K562 (cell line): Measurements from ENCODE around the gene NPAP1. TPM values are rescaled to one million over a fixed set of nuclear protein-coding genes. Genes with fewer than 3 reads are reported as not detected.

Experiments
- ATAC-seq: fragments of 200-7000 bp; cut with Tn5 transposase; 3 replicates; pipeline ENCODE4 v1.9.1; 2020; ENCODE audit warnings: moderate library complexity
- BruUV-seq: library from RNA; stranded (reverse); fragments of 400-500 nt; replicated peaks from 2 replicates; lab custom pipeline; 2021; lab: Mats Ljungman, UMichigan
- CTCF ChIA-PET: fragments of 300-600 bp; formaldehyde crosslinking; extraction: SDS; loops from one replicate; lab custom pipeline; 2021; ENCODE audit warnings: low intra/inter-chr PET ratio; lab: Yijun Ruan, JAX
- POLR2A ChIA-PET: fragments of 300-600, 350-650 bp; sonication (Branson Sonifier 250); formaldehyde crosslinking; extraction: SDS; loops from one replicate; lab custom pipeline; 2021; ENCODE audit warnings: antibody characterized with exemption, inconsistent platforms; lab: Yijun Ruan, JAX
- DNase-seq, 4 experiments: peaks; one replicate each; pipeline versions ENCODE4 v3.0.0 to v3.0.0-alpha.2; 2011 to 2018; ENCODE audit warnings: low spot score in 3 of 4, mixed read lengths in 3 of 4; ENCODE audit errors: extremely low read depth in 1 of 4
- FAIRE-seq: peaks from 2 replicates; lab custom pipeline; 2011; peaks lifted over from hg19 to GRCh38; lab: Jason Lieb, UNC
- H2AFZ ChIP-seq: 2 replicates; pipeline ENCODE4 v1.6.0; 2011; ENCODE audit warnings: low read depth, low read length, control low read depth, inconsistent platforms
- H3K27ac ChIP-seq: fragments of 200-600 bp; 3 replicates; pipeline ENCODE4 v1.8.0; 2011; ENCODE audit warnings: low read depth, mild to moderate bottlenecking, control low read depth, inconsistent platforms, low read length, moderate library complexity, mixed read lengths; ENCODE audit errors: extremely low read depth
- H3K27me3 ChIP-seq, 2 experiments: fragments of 300-600 bp in 1 of 2; 2 replicates in 1 of 2; 3 replicates in 1 of 2; pipeline versions ENCODE4 v1.6.0 to v1.8.0; 2011; ENCODE audit warnings: inconsistent platforms in 2 of 2, low read length in 2 of 2, mild to moderate bottlenecking in 1 of 2, mixed read lengths in 1 of 2, moderate library complexity in 1 of 2; ENCODE audit not compliant: control insufficient read depth in 2 of 2, insufficient read depth in 2 of 2
- H3K36me3 ChIP-seq: fragments of 300-600 bp; 3 replicates; pipeline ENCODE4 v1.8.0; 2011; ENCODE audit warnings: mild to moderate bottlenecking, low read length, inconsistent platforms; ENCODE audit not compliant: control insufficient read depth, insufficient read depth
- H3K4me1 ChIP-seq, 2 experiments: fragments of 200-600 bp in 1 of 2; replicated peaks in 1 of 2; 2 replicates in 1 of 2; 3 replicates in 1 of 2; pipeline versions ENCODE4 v1.5.1 to v1.8.0; 2011; ENCODE audit warnings: inconsistent platforms in 2 of 2, low read length in 2 of 2, mild to moderate bottlenecking in 1 of 2, mixed read lengths in 1 of 2, moderate library complexity in 1 of 2; ENCODE audit not compliant: control insufficient read depth in 2 of 2, insufficient read depth in 2 of 2
- H3K4me2 ChIP-seq: 2 replicates; pipeline ENCODE4 v1.6.1; 2011; ENCODE audit warnings: low read length, control low read depth, inconsistent platforms, mixed read lengths; ENCODE audit not compliant: insufficient read depth
- H3K4me3 ChIP-seq: fragments of 200-600 bp; sonication (generic), shearing (Covaris generic); 2 replicates; pipeline ENCODE4 v1.5.1; 2016; ENCODE audit warnings: control low read depth, inconsistent platforms
- H3K79me2 ChIP-seq: fragments of 200-600 bp; 3 replicates; pipeline ENCODE4 v1.8.0; 2011; ENCODE audit warnings: low read length, inconsistent platforms; ENCODE audit not compliant: control insufficient read depth, insufficient read depth
- H3K9ac ChIP-seq, 2 experiments: 2 replicates each; pipeline versions ENCODE4 v1.6.0 to v1.6.1; 2011; ENCODE audit warnings: low read depth in 2 of 2, low read length in 2 of 2, control low read depth in 1 of 2, inconsistent platforms in 1 of 2, mild to moderate bottlenecking in 1 of 2, mixed read lengths in 1 of 2; ENCODE audit not compliant: insufficient read depth in 1 of 2
- H3K9me1 ChIP-seq: one replicate; pipeline ENCODE4 v1.6.0; 2011; ENCODE audit warnings: inconsistent platforms, mild to moderate bottlenecking, low read length, moderate library complexity; ENCODE audit not compliant: control insufficient read depth, insufficient read depth
- H3K9me3 ChIP-seq: replicated peaks from 2 replicates; pipeline ENCODE4 v1.5.1; 2011; ENCODE audit warnings: low read depth, low read length, inconsistent platforms; ENCODE audit not compliant: control insufficient read depth, insufficient read depth
- H4K20me1 ChIP-seq: replicated peaks from 2 replicates; pipeline ENCODE4 v1.6.1; 2011; ENCODE audit warnings: low read length, inconsistent platforms, mixed read lengths; ENCODE audit not compliant: control insufficient read depth, insufficient read depth
- ARID3B ChIP-seq: fragments of 250-450 bp; sonication (Bioruptor Pico); IDR thresholded peaks from 2 replicates; pipeline ENCODE4 v1.4.0; 2020; ENCODE audit warnings: borderline replicate concordance
- CBX1 ChIP-seq: sonication (generic); IDR thresholded peaks from 2 replicates; pipeline ENCODE4 v1.6.1; 2016; ENCODE audit warnings: antibody characterized with exemption, low read depth, mild to moderate bottlenecking
- CGGBP1 ChIP-seq: fragments of 250-450 bp; sonication (Bioruptor Pico); IDR thresholded peaks from 2 replicates; pipeline ENCODE4 v1.9.0; 2021; ENCODE audit warnings: mild to moderate bottlenecking
- KAT8 ChIP-seq: fragments of 450-650 bp; IDR thresholded peaks from 2 replicates; pipeline ENCODE4 v1.6.1; 2016; ENCODE audit warnings: low read depth, mild to moderate bottlenecking
- POLR2B ChIP-seq: fragments of 450-650 bp; IDR thresholded peaks from 2 replicates; pipeline ENCODE4 v1.6.1; 2018; ENCODE audit warnings: low read depth; ENCODE audit not compliant: partially characterized antibody
- RB1 ChIP-seq: fragments of 450-650 bp; IDR thresholded peaks from 2 replicates; pipeline ENCODE4 v1.6.1; 2017; ENCODE audit warnings: low read depth, mild to moderate bottlenecking
- RBM17 ChIP-seq: fragments of 200-400 bp; formaldehyde crosslinking; IDR thresholded peaks from 2 replicates; pipeline ENCODE4 v1.6.1; 2017; ENCODE audit warnings: low read depth, mild to moderate bottlenecking, low read length, borderline replicate concordance
- SIRT6 ChIP-seq: IDR thresholded peaks from one replicate; pipeline ENCODE4 v1.6.1; 2012; ENCODE audit warnings: low read depth, mild to moderate bottlenecking, control low read depth, inconsistent platforms, low read length, moderate library complexity
- SIX5 ChIP-seq, 2 experiments: IDR thresholded peaks; 2 replicates each; pipeline ENCODE4 v1.6.1; 2011; ENCODE audit warnings: low read length in 2 of 2, borderline replicate concordance in 1 of 2, low read depth in 1 of 2, mild to moderate bottlenecking in 1 of 2, moderate library complexity in 1 of 2; ENCODE audit not compliant: insufficient read depth in 1 of 2
- SMAD1 ChIP-seq: fragments of 150-350 bp; IDR thresholded peaks from 2 replicates; pipeline ENCODE4 v1.6.1; 2014; ENCODE audit warnings: low read length, low read depth; ENCODE audit not compliant: partially characterized antibody
- SMARCE1 ChIP-seq: fragments of 450-650 bp; IDR thresholded peaks from 2 replicates; pipeline ENCODE4 v1.7.1; 2016; ENCODE audit warnings: mild to moderate bottlenecking
- TBL1XR1 ChIP-seq, 2 experiments: IDR thresholded peaks; 2 replicates each; pipeline ENCODE4 v1.6.1; 2012; ENCODE audit warnings: improper control_type of control experiment in 2 of 2, low read length in 2 of 2, mild to moderate bottlenecking in 1 of 2
- ZBTB2 ChIP-seq: fragments of 450-650 bp; IDR thresholded peaks from 2 replicates; pipeline ENCODE4 v1.6.1; 2016; ENCODE audit warnings: antibody characterized with exemption
- ZNF217 ChIP-seq: sonication (generic); formaldehyde crosslinking; IDR thresholded peaks from 2 replicates; pipeline ENCODE4 v1.8.0; 2022; ENCODE audit warnings: mild to moderate bottlenecking, missing genetic modification reagents
- WGBS: fragments of 100-300 bp; shearing (Covaris generic); methylation state at CpG from one replicate; pipeline ENCODE4 v1.1.6; 2016; ENCODE audit warnings: low coverage, mixed read lengths; ENCODE audit not compliant: insufficient coverage; ENCODE audit errors: missing lambda C conversion rate; 5-methylcytosine and 5-hydroxymethylcytosine counted together
- in situ Hi-C: fragments of 300-500 bp; cut with MboI; formaldehyde crosslinking; loops from 4 replicates; pipeline ENCODE4 v1.15.0; 2018; ENCODE audit warnings: inconsistent platforms, mixed read lengths
- intact Hi-C: fragments of 100-400 bp; cut with micrococcal nuclease; formaldehyde crosslinking; loops from 2 replicates; pipeline ENCODE4 v1.14.2; 2022
- polyA plus RNA-seq, 8 experiments: library from polyadenylated mRNA; depleted of rRNA in 4 of 8; stranded (reverse) in 5 of 8; unstranded in 3 of 8; fragments of >200 nt; fragmentation: Nextera tagmentation in 2 of 8; fragmentation: Illumina TruSeq in 1 of 8; extraction: Ambion mirVana in 2 of 8; extraction: Trizol in 1 of 8; gene quantifications; 2 replicates each; pipeline versions ENCODE4 v1.2.1 to v1.2.3, GENCODE V29; 2011 to 2014; ENCODE audit warnings: inconsistent platforms in 1 of 8, missing spikeins in 1 of 8
- total RNA-seq, 7 experiments: library from RNA; depleted of rRNA in 6 of 7; stranded (reverse); fragments of >200 nt in 6 of 7; fragmentation: Illumina TruSeq in 2 of 7; extraction: Trizol in 2 of 7; gene quantifications; 2 replicates each; pipeline versions ENCODE4 v1.2.1 to v1.2.3, GENCODE V29; 2011 to 2021; ENCODE audit warnings: low replicate concordance in 1 of 7

Gene NPAP1
- total and polyA plus RNA-seq, 9 of the 15 experiments (the other 6 are each of a cell fraction or from before 2014, with no cell fraction given), result 0.03 TPM; not detected in 8

GRCh38 chr15:24678485-24678884 is 2.9 kb downstream of the NPAP1 start:
- Histone ChIP-seq H3K27me3 (no peaks in the 10 kb centered on the region), H3K9me3 (no peaks in the 10 kb centered on the region), H3K79me2 (no peaks in the 10 kb centered on the region), H4K20me1 (no peaks in the 10 kb centered on the region), H3K9ac (no peak overlapping the region), H3K4me2 (no peak overlapping the region), H3K36me3 (no peaks in the 10 kb centered on the region), H3K4me1 (no peaks in the 10 kb centered on the region), H3K9me1 (no peaks in the 10 kb centered on the region), H3K4me3 (no peak overlapping the region), H2AFZ (no peak overlapping the region), H3K27ac (no peak overlapping the region)
- BruUV-seq, result no TSS peak
- FAIRE-seq (no peak), DNase-seq (no peak), ATAC-seq (no peak)
- WGBS, result 7% methylated on average over 1 of the region's 1 CpG
- in situ Hi-C loops, result no loop called here
- POLR2A ChIA-PET, result no interaction called here
- CTCF ChIA-PET, result no interaction called here
- intact Hi-C loops, result no loop called here
- TF ChIP-seq POLR2B, result no peak
- TF ChIP-seq SIX5 (IDR thresholded peaks at IDR 0.05; ENCODE audit: borderline replicate concordance in 1 of 2, insufficient read depth in 1 of 2, low read depth in 1 of 2, low read length in 2 of 2), result no peak
- no peak for TF ChIP-seq SMAD1
- no peak for TF ChIP-seq RB1
- no peak for TF ChIP-seq SMARCE1
- no peak for TF ChIP-seq ZBTB2
- TF ChIP-seq SIRT6, result no peak
- no peak for TF ChIP-seq RBM17
- no peak for TF ChIP-seq TBL1XR1 (IDR thresholded peaks at IDR 0.05; ENCODE audit: low read length in 2 of 2)
- no peak for TF ChIP-seq CBX1
- no peak for TF ChIP-seq ARID3B
- TF ChIP-seq ZNF217, result no peak
- no peak for TF ChIP-seq CGGBP1 (CRISPR knock-in tag)
- no peak for TF ChIP-seq KAT8
- TF ChIP-seq, all 486 proteins: peak for 0
